GM19351 (cell line): ENCODE results near the gene KPNA3.
A peak's percentile ranks its signal among the peaks of the same experiment; 100 is the strongest.
"Not testable (repeated sequence)": the region's sequence is repeated elsewhere in the genome, so short reads cannot be mapped to it uniquely, and the experiment has no call there.

Experiments used
- ATAC-seq: cut with Tn5 transposase; IDR thresholded peaks from one replicate; pipeline ENCODE4 v1.9.1; 2021; ENCODE audit warnings: mild to moderate bottlenecking, moderate library complexity; ENCODE audit not compliant: unreplicated experiment

Gene KPNA3

DNA sequence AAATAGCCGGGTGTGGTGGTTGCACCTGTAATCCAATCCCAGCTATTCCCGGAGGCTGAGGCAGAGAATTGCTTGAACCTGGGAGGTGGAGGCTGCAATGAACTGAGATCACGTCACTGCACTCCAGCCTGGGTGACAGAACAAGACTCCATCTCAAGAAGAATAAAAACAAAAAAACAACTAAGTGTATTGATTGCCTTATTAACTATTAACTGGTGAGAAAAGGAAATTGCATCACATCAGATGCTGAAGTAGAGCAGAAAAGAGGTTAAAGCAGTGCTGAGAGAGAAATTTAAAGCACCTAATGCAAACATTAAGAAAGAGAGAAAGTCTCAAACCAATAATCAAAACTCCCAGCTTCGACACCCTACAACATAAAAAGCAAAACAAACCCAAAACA lies 38.3 kb downstream of the KPNA3 start:
- ATAC-seq, result no peak

- no peak for ATAC-seq
Observed at GRCh38 chr13:49749848-49750247, 42.6 kb downstream of the KPNA3 start.

DNA sequence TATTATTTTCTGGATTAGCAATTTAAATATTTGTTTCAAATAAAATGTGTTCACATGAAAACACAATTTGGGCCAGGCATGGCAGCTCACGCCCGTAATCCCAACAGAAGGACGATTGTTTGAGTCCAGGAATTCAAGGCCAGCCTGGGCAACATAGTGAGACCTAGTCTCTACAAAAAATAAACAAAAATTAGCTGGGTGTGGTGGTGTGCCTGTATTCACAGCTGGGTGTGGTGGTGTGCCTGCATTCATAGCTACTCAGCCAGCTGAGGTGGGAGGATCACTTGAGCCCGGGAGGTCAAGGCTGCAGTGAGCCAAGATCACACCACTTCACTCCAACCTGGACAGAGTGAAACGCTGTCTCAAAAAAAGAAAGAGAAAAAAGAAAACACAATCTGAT lies 46.4 kb downstream of the KPNA3 start:
- no peak for ATAC-seq

- no peak for ATAC-seq
Observed at GRCh38 chr13:49740870-49741269, 51.6 kb downstream of the KPNA3 start.

- no peak for ATAC-seq
Observed at GRCh38 chr13:49739498-49740187, 52.8 kb downstream of the KPNA3 start.

- no peak for ATAC-seq
Observed at GRCh38 chr13:49733181-49733951, 59.1 kb downstream of the KPNA3 start.

GRCh38 chr13:49731766-49732165 lies 60.7 kb downstream of the KPNA3 start:
- no peak for ATAC-seq

GRCh38 chr13:49716615-49717014 lies 75.9 kb downstream of the KPNA3 start:
- no peak for ATAC-seq

DNA sequence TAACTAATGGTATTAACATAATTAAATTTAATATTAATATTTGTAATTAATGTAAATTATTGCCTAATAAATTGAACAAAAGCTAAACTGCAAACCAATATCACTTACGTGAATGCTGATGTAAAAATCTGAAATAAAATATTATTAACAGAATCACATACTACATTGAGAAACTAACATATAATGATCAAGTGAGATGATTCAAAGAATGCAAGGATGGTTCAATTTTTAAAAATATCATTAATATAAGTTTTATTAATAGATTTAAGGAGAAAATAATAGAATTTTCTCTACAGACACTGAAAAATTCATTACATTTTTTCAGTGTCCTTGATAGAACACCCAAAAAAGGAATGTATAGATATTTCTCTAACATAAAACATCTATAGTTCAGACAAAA lies 77.7 kb downstream of the KPNA3 start:
- ATAC-seq, result no peak

DNA sequence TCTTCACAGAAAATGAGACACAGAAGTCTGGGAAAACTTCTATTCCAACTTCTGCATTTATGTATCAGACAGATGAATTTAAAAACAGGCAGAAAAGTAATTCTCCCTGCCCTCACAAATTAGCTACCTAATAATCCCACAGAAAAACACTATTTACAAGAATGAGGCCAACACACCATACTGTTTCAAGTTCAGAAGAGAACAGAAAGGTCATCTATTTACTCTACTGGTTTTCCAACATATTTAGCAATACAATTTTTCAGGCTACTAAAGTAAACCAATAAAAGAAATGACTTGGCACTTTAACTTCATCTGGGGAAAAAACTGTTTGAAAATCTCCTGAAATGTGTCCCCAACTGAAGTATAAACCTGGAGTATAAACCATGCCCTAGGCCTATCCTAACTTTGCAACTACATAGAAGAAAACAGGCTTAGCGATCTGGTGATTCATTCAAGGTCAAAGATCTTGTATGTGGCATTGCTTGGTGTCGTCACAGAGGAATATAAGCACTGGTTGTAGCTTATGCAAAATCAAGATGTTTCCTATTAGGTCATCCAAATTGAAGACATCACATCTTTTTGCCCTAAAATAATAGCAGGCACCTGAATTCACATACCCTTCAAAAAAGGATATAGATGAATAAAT lies 81.1 kb downstream of the KPNA3 start:
- no peak for ATAC-seq

GRCh38 chr13:49704264-49704663 lies 88.2 kb downstream of the KPNA3 start:
- not testable (repeated sequence) for ATAC-seq

DNA sequence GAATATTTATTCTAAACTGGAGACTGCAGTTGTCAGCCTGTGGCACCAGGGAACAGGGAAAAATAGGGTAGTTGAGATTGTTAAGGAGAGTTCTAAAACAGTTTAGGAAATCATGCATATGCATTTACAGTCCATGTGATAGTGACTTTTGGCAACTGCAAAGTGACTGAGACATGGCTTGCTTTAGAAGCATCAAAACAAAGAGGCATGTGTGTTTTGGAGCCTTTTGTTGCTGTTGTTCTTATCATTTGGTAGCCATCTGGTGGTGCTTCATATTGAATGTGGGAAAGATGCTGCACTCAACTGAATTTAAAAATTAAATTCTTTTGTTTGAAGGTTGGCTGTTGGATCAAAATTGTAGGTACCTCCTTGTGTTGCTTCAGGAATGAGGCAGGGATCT lies 91.0 kb downstream of the KPNA3 start:
- ATAC-seq, result no peak

DNA sequence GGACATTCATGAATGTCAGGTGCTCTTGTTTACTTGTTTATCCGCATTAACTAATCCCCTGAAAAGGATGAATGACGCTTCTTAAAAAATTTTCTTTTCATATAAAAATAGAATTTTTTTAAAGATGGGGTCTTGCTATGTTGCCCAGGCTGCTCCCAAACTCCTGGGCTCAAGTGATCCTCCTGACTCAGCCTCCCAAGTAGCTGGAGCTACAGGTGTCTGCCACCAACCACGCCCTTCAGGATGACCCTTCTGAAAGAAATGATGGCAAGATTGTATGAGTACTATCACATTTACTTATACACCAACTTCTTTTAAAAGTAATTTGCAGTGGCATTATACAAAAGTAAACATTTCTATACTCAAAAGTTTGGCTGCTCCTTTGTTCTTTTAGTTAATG lies 95.0 kb downstream of the KPNA3 start:
- no peak for ATAC-seq

- no peak for ATAC-seq
Observed at GRCh38 chr13:49694446-49694845, 98.0 kb downstream of the KPNA3 start.

DNA sequence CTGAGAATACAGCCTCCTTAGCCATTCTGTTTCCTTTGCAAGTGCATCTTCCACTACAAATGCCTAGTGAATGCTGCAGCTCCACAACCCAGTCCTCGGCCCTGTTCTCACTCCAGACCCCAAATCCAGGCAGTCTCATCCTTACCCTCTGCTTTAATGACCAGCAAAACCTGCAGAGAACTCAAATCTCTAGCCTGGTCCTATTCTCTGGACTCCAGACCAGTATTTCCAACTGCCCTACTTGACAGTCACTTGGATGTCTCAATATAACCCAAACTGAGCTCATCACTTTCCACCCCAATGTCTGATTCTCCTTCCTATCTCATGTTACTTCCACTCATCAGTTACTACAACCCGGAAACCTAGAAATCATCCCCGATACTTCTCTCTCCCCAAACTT lies 98.6 kb downstream of the KPNA3 start:
- ATAC-seq, result no peak

- no peak for ATAC-seq
Observed at GRCh38 chr13:49693191-49693733, 99.2 kb downstream of the KPNA3 start.

- peak; percentile 98 for ATAC-seq
Observed at GRCh38 chr13:49690995-49691784, 101.3 kb downstream of the KPNA3 start, which contains the start of gene EBPL. TSS of gene EBPL (minus strand) at chr13:49691486. CDS start at chr13:49691424, 62 bp downstream.

DNA sequence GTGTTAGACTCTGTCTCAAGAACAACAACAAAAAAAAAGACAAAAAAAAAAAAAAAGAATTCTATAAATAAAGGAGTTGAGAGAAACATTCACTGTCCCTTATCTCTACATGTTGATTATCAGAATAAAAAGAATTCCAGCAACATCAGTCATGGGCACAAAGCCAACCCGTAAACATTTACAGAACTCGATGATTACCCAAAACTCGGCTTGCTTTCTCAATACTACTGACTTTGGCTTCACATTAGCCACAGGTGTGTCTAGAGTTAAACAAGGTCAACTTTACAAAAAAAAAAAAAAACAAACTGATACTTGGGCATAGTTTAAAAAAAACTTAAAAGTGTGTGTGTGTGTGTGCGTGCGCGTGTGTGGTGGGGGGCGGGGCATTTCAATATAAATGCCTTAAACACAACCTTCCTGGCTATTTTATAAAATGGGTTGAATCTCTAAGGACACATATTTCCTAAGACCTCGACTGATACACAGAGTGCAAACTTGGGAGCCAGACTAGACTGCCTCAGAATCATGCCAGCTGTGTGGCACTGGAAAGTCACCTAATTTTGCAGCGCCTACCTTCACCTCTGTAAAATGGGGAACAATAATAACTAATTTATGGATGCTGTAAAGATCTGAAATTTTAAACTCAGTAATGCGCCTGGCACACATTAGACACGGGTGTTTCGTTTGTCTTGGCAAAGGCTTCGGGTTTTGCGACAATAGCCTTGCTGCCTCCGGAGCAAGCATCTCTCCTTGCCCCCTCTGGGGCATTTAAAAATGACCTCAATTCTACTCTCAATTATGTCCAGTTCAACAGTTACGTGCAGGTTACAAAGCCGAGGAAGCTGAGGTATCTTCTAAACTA lies 102.1 kb downstream of the KPNA3 start:
- peak; percentile 28 for ATAC-seq

DNA sequence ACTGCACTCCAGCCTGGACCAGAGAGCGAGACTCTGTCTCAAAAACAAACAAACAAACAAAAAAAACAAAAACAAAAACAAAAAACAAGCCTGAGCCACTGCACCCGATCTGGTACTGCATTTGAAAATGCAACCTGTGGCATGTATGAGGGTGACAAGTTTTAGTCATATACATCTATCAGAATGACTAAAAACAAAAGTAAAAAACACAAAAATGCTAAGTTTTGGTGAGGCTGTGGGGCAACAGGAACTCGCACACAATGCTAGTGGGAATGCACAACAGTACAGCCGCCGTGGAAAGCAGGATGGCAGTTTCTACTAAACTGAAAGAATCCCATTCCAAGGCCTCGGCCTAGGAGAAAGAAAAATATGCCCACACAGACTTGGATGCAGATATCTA lies 109.0 kb downstream of the KPNA3 start:
- ATAC-seq, result peak; percentile 82
